GM21528 (cell line): ENCODE results near the gene ACVR1.
"Not testable (repeated sequence)": the region's sequence is repeated elsewhere in the genome, so short reads cannot be mapped to it uniquely, and the experiment has no call there.

Experiments used
- ATAC-seq: cut with Tn5 transposase; IDR thresholded peaks from one replicate; pipeline ENCODE4 v1.9.1; 2021; ENCODE audit warnings: mild to moderate bottlenecking, moderate library complexity; ENCODE audit not compliant: unreplicated experiment, low FRiP score

The ACVR1 gene

GRCh38 chr2:157894694-157895435 is 18.7 kb upstream of the ACVR1 start:
- ATAC-seq: no peak

- no peak for ATAC-seq
Observed at GRCh38 chr2:157893611-157894010, 17.5 kb upstream of the ACVR1 start.

- no peak for ATAC-seq
Observed at GRCh38 chr2:157891643-157892041, 15.5 kb upstream of the ACVR1 start.

- no peak for ATAC-seq
Observed at GRCh38 chr2:157890969-157891642, 15.0 kb upstream of the ACVR1 start.

- no peak for ATAC-seq
Observed at GRCh38 chr2:157887946-157888345, 11.8 kb upstream of the ACVR1 start.

GRCh38 chr2:157884533-157884932 is 8.4 kb upstream of the ACVR1 start:
- ATAC-seq: not testable (repeated sequence)

- no peak for ATAC-seq
Observed at GRCh38 chr2:157880927-157881326, 4.8 kb upstream of the ACVR1 start.

GRCh38 chr2:157877761-157878400 is 1.8 kb upstream of the ACVR1 start:
- ATAC-seq: no peak

GRCh38 chr2:157876786-157877138 is 632 bp upstream of the ACVR1 start:
- ATAC-seq: no peak

GRCh38 chr2:157875641-157876065 is 477 bp downstream of the ACVR1 start:
- ATAC-seq: peak; percentile 53

GRCh38 chr2:157874997-157875640 is 1.0 kb downstream of the ACVR1 start:
- no peak for ATAC-seq

GRCh38 chr2:157874348-157874747 is 1.8 kb downstream of the ACVR1 start:
- no peak for ATAC-seq

- ATAC-seq: no peak
Observed at GRCh38 chr2:157872791-157873190, 3.3 kb downstream of the ACVR1 start.

- ATAC-seq: no peak
Observed at GRCh38 chr2:157871415-157871814, 4.7 kb downstream of the ACVR1 start.

- ATAC-seq: no peak
Observed at GRCh38 chr2:157868993-157869392, 7.1 kb downstream of the ACVR1 start.

GRCh38 chr2:157867703-157868102 is 8.4 kb downstream of the ACVR1 start:
- no peak for ATAC-seq

GRCh38 chr2:157866666-157867642 is 9.2 kb downstream of the ACVR1 start:
- no peak for ATAC-seq

- no peak for ATAC-seq
Observed at GRCh38 chr2:157866202-157866601, 9.9 kb downstream of the ACVR1 start.

GRCh38 chr2:157864857-157865430 is 11.2 kb downstream of the ACVR1 start:
- no peak for ATAC-seq

- no peak for ATAC-seq
Observed at GRCh38 chr2:157858846-157859245, 17.3 kb downstream of the ACVR1 start.
